ENCODE data around the gene EGF.

Gene EGF

GRCh38 chr4:110042545-110043517 lies 130.1 kb downstream of the EGF start:
- no peak for DNase-seq

GRCh38 chr4:110046588-110047049 lies 133.9 kb downstream of the EGF start:
- no peak for DNase-seq

DNA sequence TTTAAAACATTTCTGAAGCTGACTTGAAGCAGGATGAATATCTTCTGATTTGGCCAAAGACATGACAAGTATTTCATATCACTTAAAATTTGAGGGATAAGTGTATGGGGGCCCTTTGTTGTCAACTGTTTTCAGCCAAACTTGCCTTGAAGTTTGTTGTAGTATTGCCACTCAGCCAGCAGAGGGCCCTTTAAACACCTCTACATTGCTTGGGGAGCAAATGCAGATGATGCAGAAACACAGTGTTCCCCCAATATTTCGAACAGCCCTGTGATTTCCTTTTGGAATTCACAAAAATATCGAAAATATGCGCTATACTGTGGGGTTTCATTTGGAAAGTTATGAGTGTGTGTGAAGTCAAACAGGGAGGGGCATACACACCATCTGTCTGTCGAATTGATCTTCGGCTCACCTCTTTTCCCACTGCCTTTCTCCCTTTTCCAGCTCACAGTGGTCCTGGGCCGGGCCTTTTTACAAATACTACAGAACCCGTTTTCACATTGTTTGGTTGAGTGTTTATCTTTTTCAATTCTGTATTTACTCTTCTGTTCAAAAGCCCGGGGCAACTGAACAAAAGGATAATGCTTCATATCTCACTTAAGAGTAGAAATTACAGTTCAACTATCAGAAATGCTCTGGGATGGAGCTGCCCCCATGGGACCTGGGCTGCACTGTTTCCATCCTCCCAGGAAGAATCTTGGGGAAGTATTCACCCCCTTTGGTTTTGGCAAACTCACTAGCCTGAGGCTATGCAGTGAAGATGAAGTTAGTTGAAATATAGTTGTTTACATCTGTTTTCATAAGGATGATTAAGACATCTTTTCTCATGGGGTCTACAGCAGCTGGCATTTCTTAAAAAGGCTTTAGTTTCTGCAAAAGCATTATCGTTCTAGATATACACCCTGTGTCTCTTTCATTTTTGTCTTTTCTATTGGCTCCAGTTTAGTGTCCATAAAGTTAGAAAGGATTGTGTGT lies 137.6 kb downstream of the EGF start:
- no peak for DNase-seq

DNA sequence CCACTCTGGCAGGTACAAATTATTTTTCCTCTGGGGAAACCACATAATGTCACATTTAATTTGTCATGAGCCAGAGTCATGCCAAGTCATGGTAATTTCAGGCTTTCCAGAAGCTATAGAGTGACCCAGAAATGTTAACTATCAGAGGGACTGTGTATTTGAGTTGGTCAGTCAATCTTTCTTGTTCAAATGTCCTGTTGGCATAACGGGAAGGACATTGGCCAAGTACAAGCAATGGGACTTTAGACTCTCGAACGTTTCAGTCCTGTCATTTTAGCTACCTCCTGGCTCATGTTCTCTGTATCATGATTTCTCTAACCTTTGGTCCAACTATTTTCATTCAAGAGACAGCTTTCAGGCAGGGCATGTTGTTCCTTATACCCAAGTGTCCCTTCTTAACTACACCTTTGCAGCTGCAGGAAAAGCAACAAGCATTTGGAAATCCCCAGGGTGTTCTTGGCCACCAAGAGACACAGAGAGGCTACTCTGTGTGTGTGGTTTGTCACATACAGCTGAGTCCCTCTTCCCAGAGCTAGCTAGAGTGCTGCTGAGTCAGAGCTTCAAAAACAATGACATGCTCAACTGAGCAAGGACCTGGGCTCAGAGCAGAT lies 142.6 kb downstream of the EGF start:
- DNase-seq = no peak

GRCh38 chr4:110058677-110059076 lies 146.0 kb downstream of the EGF start:
- no peak for DNase-seq

DNA sequence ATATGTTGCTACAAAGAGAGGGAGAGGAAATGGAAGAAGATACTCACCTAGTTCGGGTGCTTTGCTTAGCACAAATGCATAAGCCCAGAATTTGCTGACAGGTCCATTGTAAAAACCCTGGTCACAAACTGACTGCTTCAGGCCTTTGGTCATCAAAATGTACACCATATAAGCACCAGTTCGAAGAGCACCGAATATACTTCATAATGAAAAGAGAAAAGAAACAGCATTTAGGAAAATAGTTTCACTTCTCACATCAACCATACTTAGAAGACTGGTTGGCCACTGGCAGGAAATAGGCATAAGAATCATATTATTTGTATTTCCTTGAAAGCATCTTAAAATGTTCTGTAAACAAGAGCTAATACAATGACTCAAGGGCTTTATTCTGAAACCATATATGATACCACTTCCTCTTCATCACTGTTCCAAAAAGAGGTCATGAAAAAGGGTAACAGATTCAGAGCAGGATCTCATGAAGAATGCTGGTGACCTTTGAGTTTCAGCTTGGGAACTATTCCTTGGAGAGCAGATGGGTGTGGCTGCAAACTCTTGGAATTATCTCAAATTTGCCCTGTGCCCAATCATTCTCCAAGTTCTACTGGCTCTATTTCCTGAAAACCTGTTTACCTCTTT lies 147.0 kb downstream of the EGF start:
- DNase-seq = no peak

DNA sequence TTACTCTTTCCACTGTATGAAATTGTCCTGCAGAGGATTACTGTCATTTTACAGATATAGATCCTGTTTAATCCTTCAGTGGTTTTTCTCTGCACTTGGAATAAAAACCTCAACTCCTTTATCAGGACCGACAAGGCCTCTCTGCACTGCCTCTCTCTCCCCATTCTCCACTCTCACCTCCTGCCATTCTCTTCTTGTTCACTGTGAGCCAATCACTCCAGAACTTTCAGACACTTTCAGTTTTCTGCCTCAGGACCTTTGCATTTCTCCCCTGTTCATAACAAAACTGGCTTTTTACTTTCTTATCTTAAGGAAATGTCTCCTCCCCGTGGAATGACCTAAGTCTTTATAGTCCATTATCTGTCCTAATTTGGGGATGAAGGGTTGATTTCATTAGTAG lies 148.4 kb downstream of the EGF start:
- no peak for DNase-seq

All from left hindlimb (tissue), 1 donor.